Brain microvascular endothelial cell (primary cell): ENCODE data around the gene EYS.

Source experiments
- DNase-seq: peaks from one replicate; pipeline ENCODE4 v3.0.0-alpha.2; 2020
- H3K27ac ChIP-seq: fragments of 250-450 bp; sonication (Bioruptor Pico); 2 replicates; pipeline ENCODE4 v1.5.1; 2020; ENCODE audit warnings: mild to moderate bottlenecking, moderate library complexity
- H3K27me3 ChIP-seq: fragments of 250-450 bp; sonication (Bioruptor Pico); replicated peaks from 2 replicates; pipeline ENCODE4 v1.5.1; 2020; ENCODE audit warnings: mild to moderate bottlenecking
- H3K36me3 ChIP-seq: fragments of 250-450 bp; sonication (Bioruptor Pico); replicated peaks from 2 replicates; pipeline ENCODE4 v1.5.1; 2020; ENCODE audit warnings: mild to moderate bottlenecking
- H3K4me3 ChIP-seq: 2 replicates; pipeline ENCODE4 v1.5.1; 2011; ENCODE audit warnings: low read depth, mild to moderate bottlenecking, control low read depth, low read length, moderate library complexity
- in situ Hi-C: cut with HindIII; loops from 2 replicates; pipeline ENCODE4 v1.10.0; 2017; ENCODE audit warnings: low sequenced_read_pairs, low pct_ligation_motif_present
- TF ChIP-seq, protein P1 (sequence below): IDR thresholded peaks from 2 replicates; pipeline ENCODE4 v1.5.1; 2011; ENCODE audit warnings: low read depth, mild to moderate bottlenecking, moderate library complexity, low read length, control low read depth, inconsistent platforms; ENCODE audit errors: missing control alignments

The EYS gene

DNA sequence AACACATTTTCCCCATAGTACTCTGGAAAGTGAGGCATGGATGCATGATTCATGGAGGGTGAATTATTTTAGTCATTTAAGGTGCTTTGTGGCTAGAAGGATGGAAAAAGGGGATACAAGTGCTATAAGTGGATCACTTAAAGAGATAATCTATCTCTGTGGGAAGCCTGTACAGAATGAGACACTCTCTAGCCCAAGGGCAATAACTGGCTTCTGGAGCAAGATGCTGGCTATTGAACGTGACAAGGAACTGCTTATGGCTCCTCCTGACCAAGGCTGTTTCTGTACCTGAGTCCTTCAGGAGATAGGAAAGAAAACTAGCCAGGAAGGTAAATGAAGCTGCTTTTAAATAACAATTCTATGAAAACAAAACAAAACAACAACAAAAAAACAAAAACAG is 590.7 kb downstream of the EYS start:
- in situ Hi-C loops, result no loop called here
- Histone ChIP-seq H3K27ac (no peak overlapping the region), H3K27me3 (no peaks in the 10 kb centered on the region)

DNA sequence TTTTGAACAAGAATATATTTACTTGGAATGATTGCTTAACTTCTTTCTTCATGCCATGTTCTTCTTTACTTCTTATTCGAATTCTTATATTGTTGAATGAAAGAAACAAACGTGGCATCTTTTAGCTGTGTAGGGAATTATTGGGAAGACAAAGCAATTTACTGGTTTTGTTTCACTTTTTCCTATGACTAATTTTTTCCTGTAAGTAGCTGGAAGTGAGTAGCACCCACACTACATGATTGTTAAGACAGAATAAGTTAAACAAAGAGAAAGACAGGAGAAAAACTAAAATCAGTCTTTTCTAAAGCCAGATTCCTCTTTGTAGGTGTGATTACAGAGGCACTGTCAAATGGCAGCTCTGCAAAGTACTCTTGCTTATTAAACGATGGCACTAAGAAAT is 593.4 kb downstream of the EYS start:
- TF ChIP-seq, protein P1, sequence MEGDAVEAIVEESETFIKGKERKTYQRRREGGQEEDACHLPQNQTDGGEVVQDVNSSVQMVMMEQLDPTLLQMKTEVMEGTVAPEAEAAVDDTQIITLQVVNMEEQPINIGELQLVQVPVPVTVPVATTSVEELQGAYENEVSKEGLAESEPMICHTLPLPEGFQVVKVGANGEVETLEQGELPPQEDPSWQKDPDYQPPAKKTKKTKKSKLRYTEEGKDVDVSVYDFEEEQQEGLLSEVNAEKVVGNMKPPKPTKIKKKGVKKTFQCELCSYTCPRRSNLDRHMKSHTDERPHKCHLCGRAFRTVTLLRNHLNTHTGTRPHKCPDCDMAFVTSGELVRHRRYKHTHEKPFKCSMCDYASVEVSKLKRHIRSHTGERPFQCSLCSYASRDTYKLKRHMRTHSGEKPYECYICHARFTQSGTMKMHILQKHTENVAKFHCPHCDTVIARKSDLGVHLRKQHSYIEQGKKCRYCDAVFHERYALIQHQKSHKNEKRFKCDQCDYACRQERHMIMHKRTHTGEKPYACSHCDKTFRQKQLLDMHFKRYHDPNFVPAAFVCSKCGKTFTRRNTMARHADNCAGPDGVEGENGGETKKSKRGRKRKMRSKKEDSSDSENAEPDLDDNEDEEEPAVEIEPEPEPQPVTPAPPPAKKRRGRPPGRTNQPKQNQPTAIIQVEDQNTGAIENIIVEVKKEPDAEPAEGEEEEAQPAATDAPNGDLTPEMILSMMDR, result no peak
- in situ Hi-C loops, result no loop called here
- no peak for DNase-seq
- Histone ChIP-seq H3K27ac (no peak overlapping the region), H3K4me3 (no peak overlapping the region), H3K27me3 (no peaks in the 10 kb centered on the region), H3K36me3 (no peaks in the 10 kb centered on the region)

More for the DNA sequence above, 590.7 kb downstream of the EYS start:
- no peak overlapping the region for H3K4me3 ChIP-seq
- TF ChIP-seq, protein P1, result no peak
- no peak for DNase-seq
- H3K36me3 ChIP-seq, result no peaks in the 10 kb centered on the region

DNA sequence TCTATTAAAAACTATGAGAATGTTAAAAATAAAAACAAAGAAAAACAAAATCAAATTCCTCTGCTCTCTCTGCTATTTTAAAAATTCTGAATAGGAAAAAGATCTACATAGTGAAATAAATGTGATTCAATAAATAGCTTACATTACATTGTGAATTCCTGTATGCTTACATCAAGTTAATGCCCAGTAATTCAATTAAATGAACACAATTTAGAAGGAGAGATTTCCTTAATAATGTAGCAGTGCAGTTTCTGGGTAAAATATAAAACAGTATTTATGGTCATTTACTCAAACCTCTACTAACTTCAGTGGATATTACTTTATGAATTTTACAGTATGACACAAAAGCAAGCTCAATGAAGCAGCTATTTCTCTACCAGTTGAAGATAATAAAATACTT is 594.6 kb downstream of the EYS start:
- in situ Hi-C loops, result no loop called here
- H3K27me3 ChIP-seq, result no peaks in the 10 kb centered on the region
- H3K27ac ChIP-seq, result no peak overlapping the region
- no peaks in the 10 kb centered on the region for H3K36me3 ChIP-seq
- DNase-seq, result no peak
- TF ChIP-seq, protein P1, result no peak
- H3K4me3 ChIP-seq, result no peak overlapping the region

DNA sequence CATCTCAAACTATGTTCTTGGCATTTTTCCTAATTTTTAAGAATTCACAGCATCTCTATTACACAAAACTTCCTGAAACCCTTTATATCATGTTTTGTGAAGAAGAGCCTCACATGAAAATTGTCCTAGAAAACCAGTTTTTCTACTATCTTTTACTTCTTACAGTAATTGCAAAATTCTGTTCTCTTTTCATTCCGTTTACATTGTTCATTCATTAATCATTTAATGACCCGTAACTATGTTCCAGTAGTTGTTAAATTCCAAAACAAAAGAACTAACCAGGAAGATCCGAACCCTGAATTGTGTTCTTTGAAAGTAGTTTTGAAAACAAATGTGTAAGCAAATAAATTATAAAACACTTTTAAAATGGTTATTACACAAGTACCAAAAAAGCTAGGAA is 597.0 kb downstream of the EYS start:
- TF ChIP-seq, protein P1, result no peak
- in situ Hi-C loops, result no loop called here
- DNase-seq, result no peak
- no peak overlapping the region for H3K27ac ChIP-seq
- no peak overlapping the region for H3K4me3 ChIP-seq
- H3K27me3 ChIP-seq, result no peaks in the 10 kb centered on the region
- H3K36me3 ChIP-seq, result no peaks in the 10 kb centered on the region

DNA sequence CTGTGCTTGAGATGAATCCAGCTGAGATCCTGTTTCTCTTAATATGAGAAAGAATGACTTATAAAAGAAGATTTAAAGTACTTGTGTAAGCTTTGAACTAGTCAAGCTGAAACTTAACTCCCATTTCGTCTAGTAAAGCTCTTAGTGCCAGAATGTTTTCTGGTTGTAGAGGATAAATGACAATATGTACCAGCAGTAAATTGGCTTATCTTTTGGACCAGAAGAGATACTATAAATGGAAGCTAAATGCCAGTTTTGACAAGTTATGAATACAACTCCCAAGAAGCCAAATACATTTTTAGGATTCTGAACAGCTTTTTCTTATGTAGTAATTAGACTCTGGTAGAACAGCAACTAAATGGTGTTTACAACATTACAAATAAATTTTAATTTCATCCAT is 608.7 kb downstream of the EYS start:
- Histone ChIP-seq H3K36me3 (no peaks in the 10 kb centered on the region), H3K27ac (no peak overlapping the region), H3K27me3 (no peaks in the 10 kb centered on the region), H3K4me3 (no peak overlapping the region)
- in situ Hi-C loops, result no loop called here
- no peak for DNase-seq
- TF ChIP-seq, protein P1, result no peak

DNA sequence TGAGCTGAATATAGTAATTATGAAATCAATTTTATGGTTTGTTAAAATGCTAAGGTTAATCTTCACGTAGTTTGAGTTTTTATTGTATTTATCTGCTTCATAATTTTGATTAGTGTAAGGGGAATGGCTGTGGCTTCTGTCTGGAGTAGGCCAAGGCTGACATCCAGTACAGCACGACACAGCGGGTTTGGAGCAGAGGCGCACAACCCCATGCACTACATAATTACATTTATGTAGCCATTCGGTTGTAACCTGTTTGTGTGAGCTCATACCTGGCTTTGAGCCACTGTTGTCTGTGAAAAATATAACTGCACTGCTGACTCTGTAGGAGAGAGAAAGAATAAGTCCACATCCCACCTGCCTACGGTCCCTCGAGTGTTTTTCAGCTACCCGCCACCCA is 615.5 kb downstream of the EYS start:
- Histone ChIP-seq H3K27ac (no peak overlapping the region), H3K4me3 (no peak overlapping the region), H3K36me3 (no peaks in the 10 kb centered on the region), H3K27me3 (no peaks in the 10 kb centered on the region)
- in situ Hi-C loops, result no loop called here
- TF ChIP-seq, protein P1, result no peak
- no peak for DNase-seq
